Uterus (tissue), 4 donors: ENCODE measurements around the gene MED26. TPM values are rescaled to one million over a fixed set of nuclear protein-coding genes. Genes with fewer than 3 reads are reported as not detected.
"Not testable (repeated sequence)": the region's sequence is repeated elsewhere in the genome, so short reads cannot be mapped to it uniquely, and the experiment has no call there.

ENCODE experiments used
- DNase-seq, 2 donors: peaks; one replicate each; pipeline ENCODE4 v3.0.0-alpha.2; 2019 to 2020
- H3K27ac ChIP-seq, 2 donors: fragments of 200-600 bp; sonication (generic); 1 replicate in 1 of 2; 2 replicates in 1 of 2; pipeline ENCODE4 v1.5.1; 2016 to 2018
- H3K27me3 ChIP-seq, 2 donors: fragments of 200-600 bp; sonication (generic); one replicate each; pipeline ENCODE4 v1.5.1; 2018 to 2019; ENCODE audit warnings: control low read depth in 1 of 2
- H3K36me3 ChIP-seq, 2 donors: fragments of 200-600 bp; sonication (generic); one replicate each; pipeline ENCODE4 v1.5.1; 2019; ENCODE audit warnings: control low read depth in 1 of 2
- H3K4me1 ChIP-seq, 2 donors: fragments of 200-600 bp; sonication (generic); one replicate each; pipeline ENCODE4 v1.5.1; 2018 to 2019; ENCODE audit warnings: control low read depth in 1 of 2
- H3K4me3 ChIP-seq, 2 donors: fragments of 200-600 bp; sonication (generic); 1 replicate in 1 of 2; 2 replicates in 1 of 2; pipeline ENCODE4 v1.5.1; 2018 to 2019; ENCODE audit warnings: mild to moderate bottlenecking in 1 of 2
- H3K9me3 ChIP-seq, 2 donors: fragments of 200-600 bp; sonication (generic); one replicate each; pipeline ENCODE4 v1.5.1; 2019; ENCODE audit warnings: control low read depth in 1 of 2
- CTCF ChIP-seq, 4 experiments: fragments of 200-600 bp in 2 of 4; fragments of 450-650 bp in 2 of 4; sonication (generic) in 2 of 4; IDR thresholded peaks; one replicate each; pipeline ENCODE4 v1.5.1; 2016 to 2019; ENCODE audit warnings: antibody characterized with exemption in 4 of 4, mild to moderate bottlenecking in 2 of 4, moderate library complexity in 1 of 4
- POLR2A ChIP-seq, 2 donors: fragments of 450-650 bp; IDR thresholded peaks; one replicate each; pipeline ENCODE4 v1.6.1; 2016; ENCODE audit warnings: antibody characterized with exemption in 2 of 2, mild to moderate bottlenecking in 1 of 2, moderate library complexity in 1 of 2
- intact Hi-C: fragments of 100-400 bp; cut with DNase I; formaldehyde crosslinking; loops from one replicate; pipeline ENCODE4 v1.15.1; 2023; ENCODE audit warnings: low total_unique reads
- total RNA-seq, 4 donors: library from RNA; depleted of rRNA in 3 of 4; stranded (reverse); fragments of >200 nt in 3 of 4; gene quantifications; one replicate each; pipeline versions ENCODE4 v1.1.0 to v1.2.4, GENCODE V29; 2014 to 2023
- donor health status: DM: yes; HTN: yes; CAD: no.

MED26 gene
- total RNA-seq, 4 donors from 2014 or later: 1.5 to 13.5 (median 3.6) TPM

GRCh38 chr19:16655727-16656126 is 27.7 kb upstream of the MED26 start:
- Histone ChIP-seq H3K9me3 (no peaks in the 10 kb centered on the region), H3K4me1 (peaks cover 8 to 10% of the 10 kb centered on the region in 2 donors), H3K27me3 (no peaks in the 10 kb centered on the region), H3K27ac (no peak overlapping the region), H3K4me3 (no peak overlapping the region), H3K36me3 (no peaks in the 10 kb centered on the region)
- no peak for TF ChIP-seq CTCF (IDR thresholded peaks at IDR 0.05)
- no peak for TF ChIP-seq POLR2A (IDR thresholded peaks at IDR 0.05)
- intact Hi-C loops: no loop called here
- no peak for DNase-seq

GRCh38 chr19:16654627-16655026 is 26.6 kb upstream of the MED26 start:
- no peak for DNase-seq
- H3K9me3 ChIP-seq: no peaks in the 10 kb centered on the region
- peaks cover 8 to 10% of the 10 kb centered on the region in 2 donors for H3K4me1 ChIP-seq
- H3K36me3 ChIP-seq: no peaks in the 10 kb centered on the region
- intact Hi-C loops: no loop called here
- H3K27me3 ChIP-seq: no peaks in the 10 kb centered on the region
- TF ChIP-seq POLR2A (IDR thresholded peaks at IDR 0.05) (no peak), CTCF (IDR thresholded peaks at IDR 0.05) (no peak)
- no peak overlapping the region for H3K4me3 ChIP-seq
- no peak overlapping the region for H3K27ac ChIP-seq

GRCh38 chr19:16654140-16654539 is 26.1 kb upstream of the MED26 start:
- Histone ChIP-seq H3K27ac (no peak overlapping the region), H3K36me3 (no peaks in the 10 kb centered on the region), H3K4me1 (peaks cover 8 to 10% of the 10 kb centered on the region in 2 donors), H3K9me3 (no peaks in the 10 kb centered on the region), H3K4me3 (no peak overlapping the region), H3K27me3 (no peaks in the 10 kb centered on the region)
- intact Hi-C loops: no loop called here
- no peak for TF ChIP-seq POLR2A (IDR thresholded peaks at IDR 0.05)
- no peak for TF ChIP-seq CTCF (IDR thresholded peaks at IDR 0.05)
- no peak for DNase-seq

GRCh38 chr19:16652854-16653253 is 24.9 kb upstream of the MED26 start:
- Histone ChIP-seq H3K4me1 (no peaks in the 10 kb centered on the region), H3K36me3 (no peaks in the 10 kb centered on the region), H3K9me3 (no peaks in the 10 kb centered on the region), H3K27me3 (no peaks in the 10 kb centered on the region), H3K4me3 (no peak overlapping the region), H3K27ac (no peak overlapping the region)
- intact Hi-C loops: no loop called here
- no peak for TF ChIP-seq CTCF (IDR thresholded peaks at IDR 0.05)
- no peak for TF ChIP-seq POLR2A (IDR thresholded peaks at IDR 0.05)
- DNase-seq: no peak

- H3K4me3 ChIP-seq, H3K9me3 ChIP-seq, H3K27ac ChIP-seq, DNase-seq, H3K4me1 ChIP-seq, H3K27me3 ChIP-seq, H3K36me3 ChIP-seq, intact Hi-C loops: not testable (repeated sequence)
These were observed 23.6 kb upstream of the MED26 start for GRCh38 chr19:16651421-16652188.
